Nephron progenitor cell (in vitro differentiated cells): ENCODE results near the gene SNX15.
"Not testable (repeated sequence)": the region's sequence is repeated elsewhere in the genome, so short reads cannot be mapped to it uniquely, and the experiment has no call there.

ENCODE experiments used
- DNase-seq: peaks from one replicate; pipeline ENCODE4 v3.0.0; 2021
- H3K27ac Mint-ChIP-seq: 2 replicates; pipeline ENCODE4 v1.8.0; 2021; ENCODE audit warnings: mild to moderate bottlenecking, moderate library complexity, mixed read lengths
- H3K27me3 Mint-ChIP-seq: 2 replicates; pipeline ENCODE4 v1.8.0; 2021; ENCODE audit warnings: mild to moderate bottlenecking, low read depth, mixed read lengths; ENCODE audit not compliant: poor library complexity
- H3K36me3 Mint-ChIP-seq: 2 replicates; pipeline ENCODE4 v1.8.0; 2021; ENCODE audit warnings: low read depth, mixed read lengths
- H3K4me1 Mint-ChIP-seq: 2 replicates; pipeline ENCODE4 v1.8.0; 2021; ENCODE audit warnings: mixed read lengths
- H3K4me3 Mint-ChIP-seq: 2 replicates; pipeline ENCODE4 v1.8.0; 2021; ENCODE audit warnings: mild to moderate bottlenecking, moderate library complexity, mixed read lengths
- H3K9me3 Mint-ChIP-seq: 2 replicates; pipeline ENCODE4 v1.8.0; 2021; ENCODE audit warnings: mild to moderate bottlenecking, moderate library complexity, mixed read lengths
- TF ChIP-seq, protein P1 (sequence below): fragments of 200-600 bp; sonication (generic); IDR thresholded peaks from 2 replicates; pipeline ENCODE4 v1.5.0; 2021; ENCODE audit warnings: antibody characterized with exemption

SNX15 gene

DNA sequence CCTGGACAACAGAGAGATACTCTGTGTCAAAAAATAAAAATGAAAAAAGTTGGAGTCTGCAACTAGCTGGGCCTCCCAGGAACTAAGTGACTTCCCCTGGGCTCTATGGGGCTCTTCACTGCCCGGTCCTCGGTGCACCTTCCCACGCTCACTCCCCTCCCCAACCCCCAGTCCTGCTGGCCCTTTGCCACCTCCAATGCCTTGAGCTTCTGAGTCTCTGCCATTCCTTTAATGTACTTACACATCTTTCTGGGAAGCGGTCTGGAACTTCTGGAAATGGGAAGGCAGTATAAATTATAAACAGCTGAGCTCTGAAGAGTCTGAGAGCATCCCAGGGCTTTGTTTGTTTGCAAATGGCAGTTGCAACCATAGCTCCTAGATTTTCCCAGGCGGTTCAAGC, 24.5 kb upstream of the SNX15 start:
- Mint-ChIP-seq H3K4me3 (no peak overlapping the region), H3K27me3 (peaks cover 15% of the 10 kb centered on the region), H3K9me3 (no peaks in the 10 kb centered on the region), H3K27ac (no peak overlapping the region), H3K4me1 (peaks cover 9% of the 10 kb centered on the region), H3K36me3 (no peaks in the 10 kb centered on the region)
- TF ChIP-seq, protein P1, sequence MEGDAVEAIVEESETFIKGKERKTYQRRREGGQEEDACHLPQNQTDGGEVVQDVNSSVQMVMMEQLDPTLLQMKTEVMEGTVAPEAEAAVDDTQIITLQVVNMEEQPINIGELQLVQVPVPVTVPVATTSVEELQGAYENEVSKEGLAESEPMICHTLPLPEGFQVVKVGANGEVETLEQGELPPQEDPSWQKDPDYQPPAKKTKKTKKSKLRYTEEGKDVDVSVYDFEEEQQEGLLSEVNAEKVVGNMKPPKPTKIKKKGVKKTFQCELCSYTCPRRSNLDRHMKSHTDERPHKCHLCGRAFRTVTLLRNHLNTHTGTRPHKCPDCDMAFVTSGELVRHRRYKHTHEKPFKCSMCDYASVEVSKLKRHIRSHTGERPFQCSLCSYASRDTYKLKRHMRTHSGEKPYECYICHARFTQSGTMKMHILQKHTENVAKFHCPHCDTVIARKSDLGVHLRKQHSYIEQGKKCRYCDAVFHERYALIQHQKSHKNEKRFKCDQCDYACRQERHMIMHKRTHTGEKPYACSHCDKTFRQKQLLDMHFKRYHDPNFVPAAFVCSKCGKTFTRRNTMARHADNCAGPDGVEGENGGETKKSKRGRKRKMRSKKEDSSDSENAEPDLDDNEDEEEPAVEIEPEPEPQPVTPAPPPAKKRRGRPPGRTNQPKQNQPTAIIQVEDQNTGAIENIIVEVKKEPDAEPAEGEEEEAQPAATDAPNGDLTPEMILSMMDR, result no peak
- no peak for DNase-seq

DNA sequence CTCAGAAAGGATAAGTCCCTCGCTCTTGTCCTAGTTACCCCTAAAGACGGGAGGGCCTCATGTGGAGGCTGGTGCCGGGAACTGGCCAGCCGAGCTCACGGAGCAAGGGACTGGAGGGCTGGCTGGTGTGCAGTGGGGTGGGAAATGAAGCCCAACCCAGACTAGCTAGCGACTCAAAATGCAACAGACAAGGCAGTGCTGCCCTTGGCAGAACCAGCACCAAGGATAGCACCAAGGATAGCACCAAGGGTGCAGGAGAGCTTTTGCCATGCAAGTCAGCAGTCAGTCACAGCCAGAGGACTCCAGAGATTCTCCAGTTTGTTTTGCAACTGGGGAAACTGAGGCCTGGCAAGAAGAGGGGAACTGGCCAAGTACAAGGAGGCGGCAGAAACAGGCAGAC, 24.0 kb upstream of the SNX15 start:
- TF ChIP-seq, protein P1, result no peak
- H3K9me3 Mint-ChIP-seq, result no peaks in the 10 kb centered on the region
- H3K27me3 Mint-ChIP-seq, result peaks cover 15% of the 10 kb centered on the region
- peaks cover 7% of the 10 kb centered on the region for H3K4me1 Mint-ChIP-seq
- H3K4me3 Mint-ChIP-seq, result no peak overlapping the region
- no peak overlapping the region for H3K27ac Mint-ChIP-seq
- no peaks in the 10 kb centered on the region for H3K36me3 Mint-ChIP-seq
- DNase-seq, result peak; percentile 38

DNA sequence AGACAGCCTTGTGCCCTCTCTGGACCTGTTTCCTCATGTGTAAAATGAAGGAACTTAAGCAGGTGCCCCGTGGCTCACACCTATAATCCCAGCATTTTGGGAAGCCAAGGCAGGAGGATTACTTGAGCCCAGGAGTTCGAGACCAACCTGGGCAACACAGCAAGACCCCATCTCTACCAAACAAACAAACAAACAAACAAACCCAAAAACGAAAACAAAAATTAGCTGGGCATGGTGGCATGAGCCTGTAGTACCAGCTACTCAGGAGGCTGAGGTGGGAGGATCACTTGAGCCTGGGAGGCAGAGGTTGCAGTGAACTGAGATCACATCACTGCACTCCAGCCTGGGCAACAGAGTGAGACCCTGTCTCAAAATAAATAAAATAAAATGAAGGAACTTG, 23.3 kb upstream of the SNX15 start:
- not testable (repeated sequence) for H3K27ac Mint-ChIP-seq, H3K36me3 Mint-ChIP-seq
- peaks cover 15% of the 10 kb centered on the region for H3K27me3 Mint-ChIP-seq

DNA sequence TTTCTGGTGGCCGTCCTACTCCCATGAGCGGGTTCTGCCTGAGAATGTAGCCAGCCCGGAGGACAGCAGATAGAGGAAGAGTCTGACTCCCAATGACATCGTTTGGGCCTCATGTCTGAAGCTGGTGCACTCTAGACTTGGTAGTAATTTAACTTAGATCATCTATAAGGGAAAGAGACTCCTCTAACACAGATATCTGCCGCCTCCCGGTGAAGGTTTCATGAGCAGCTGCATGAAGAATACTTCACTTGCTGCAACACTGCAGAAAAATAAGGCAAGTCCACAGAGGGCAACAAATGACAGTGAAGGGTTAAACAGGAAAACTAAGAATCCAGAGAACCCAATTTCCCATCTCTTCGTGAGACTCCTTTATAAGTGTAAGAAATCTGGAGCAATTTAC, 19.2 kb upstream of the SNX15 start:
- H3K27me3 Mint-ChIP-seq, result peaks cover 12% of the 10 kb centered on the region
- no peak overlapping the region for H3K4me3 Mint-ChIP-seq
- TF ChIP-seq, protein P1, result no peak
- DNase-seq, result no peak
- no peaks in the 10 kb centered on the region for H3K36me3 Mint-ChIP-seq
- H3K27ac Mint-ChIP-seq, result no peak overlapping the region
- H3K9me3 Mint-ChIP-seq, result no peaks in the 10 kb centered on the region
- H3K4me1 Mint-ChIP-seq, result peaks cover 3% of the 10 kb centered on the region

More for the DNA sequence above, 23.3 kb upstream of the SNX15 start:
- H3K4me3 Mint-ChIP-seq, DNase-seq, H3K9me3 Mint-ChIP-seq, H3K4me1 Mint-ChIP-seq: not testable (repeated sequence)

DNA sequence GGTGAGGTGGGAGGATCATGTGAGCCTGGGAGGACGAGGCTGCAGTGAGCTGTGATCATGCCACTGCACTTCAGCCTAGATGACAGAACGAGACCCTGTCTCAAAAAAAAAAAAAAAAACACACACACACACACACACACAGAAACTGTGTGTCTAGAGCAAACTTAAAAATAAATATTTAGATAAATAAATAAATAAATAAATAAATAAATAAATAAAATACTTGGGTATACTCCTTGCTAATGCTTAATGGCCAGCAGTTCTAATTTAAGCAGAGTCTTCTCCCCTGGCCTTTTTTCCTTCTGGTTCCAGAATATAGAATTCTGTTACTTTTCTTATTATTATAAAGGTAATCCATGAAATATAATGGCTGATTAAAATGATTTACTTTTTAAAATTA, 18.4 kb upstream of the SNX15 start:
- H3K27me3 Mint-ChIP-seq, result peaks cover 10% of the 10 kb centered on the region

DNA sequence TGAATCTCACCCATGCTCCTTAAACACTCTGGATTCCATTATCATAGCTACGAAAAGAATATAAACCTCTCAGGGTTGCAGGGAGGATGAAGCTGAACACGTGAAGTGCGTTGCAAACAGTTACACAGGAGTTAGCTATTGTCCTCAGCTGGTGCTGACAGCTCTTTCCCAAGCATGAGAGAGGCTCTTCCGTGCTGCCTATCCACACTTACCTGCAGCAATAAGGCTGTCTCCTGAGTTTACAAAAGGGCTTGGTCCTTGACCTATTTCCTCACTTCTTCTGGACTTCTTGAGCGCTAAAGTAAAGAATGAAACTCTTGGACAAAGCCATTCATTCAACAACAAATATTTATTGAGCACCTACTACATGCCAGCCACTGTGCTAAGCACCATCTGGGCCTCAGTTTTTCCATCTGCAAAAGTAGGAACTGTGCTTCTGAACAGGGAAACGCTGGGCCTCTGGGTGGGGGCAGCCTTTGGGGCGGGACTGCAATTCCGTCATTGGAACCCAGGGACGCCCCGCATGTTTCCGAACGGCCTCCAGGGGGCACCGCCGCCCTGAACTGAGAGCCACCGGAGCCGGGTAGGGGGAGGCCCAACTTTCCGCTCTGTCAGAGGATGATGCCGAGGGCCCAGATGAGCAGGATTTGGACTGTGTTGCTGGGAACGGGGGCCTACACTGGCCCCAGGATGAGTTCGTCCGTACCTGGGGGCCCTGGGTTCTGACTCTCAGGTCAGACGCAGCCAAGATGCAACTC, 13.9 kb upstream of the SNX15 start:
- peak; percentile 84 for DNase-seq
- Mint-ChIP-seq H3K4me1 (peaks cover 19% of the 10 kb centered on the region), H3K36me3 (peaks cover 28% of the 10 kb centered on the region), H3K27ac (peak overlapping the region; percentile 99), H3K9me3 (no peaks in the 10 kb centered on the region), H3K4me3 (peak overlapping the region; percentile 85), H3K27me3 (peaks cover 6% of the 10 kb centered on the region)
- TF ChIP-seq, protein P1, result peak; percentile 61

More for the DNA sequence above, 18.4 kb upstream of the SNX15 start:
- no peak overlapping the region for H3K4me3 Mint-ChIP-seq
- no peak for DNase-seq
- TF ChIP-seq, protein P1, result no peak
- no peak overlapping the region for H3K27ac Mint-ChIP-seq
- H3K36me3 Mint-ChIP-seq, result no peaks in the 10 kb centered on the region
- H3K9me3 Mint-ChIP-seq, result no peaks in the 10 kb centered on the region
- H3K4me1 Mint-ChIP-seq, result peaks cover 7% of the 10 kb centered on the region
